K562 (cell line): ENCODE data around the gene IMP4. TPM values are rescaled to one million over a fixed set of nuclear protein-coding genes. Genes with fewer than 3 reads are reported as not detected.

ENCODE experiments used
- EP300 ChIP-seq: IDR thresholded peaks from 2 replicates; pipeline ENCODE4 v1.6.1; 2012; ENCODE audit warnings: low read length, improper control_type of control experiment
- FOSL1 ChIP-seq: fragments of 200-800 bp; sonication (Bioruptor generic); conservative IDR thresholded peaks from 2 replicates; pipeline ENCODE4 v1.6.1; 2016; ENCODE audit warnings: missing genetic modification characterization, missing compliant biosample characterization
- FOXA1 ChIP-seq: fragments of 450-650 bp; IDR thresholded peaks from 2 replicates; pipeline ENCODE4 v1.6.1; 2016; ENCODE audit warnings: mild to moderate bottlenecking, borderline replicate concordance
- ILK ChIP-seq: fragments of 450-650 bp; IDR thresholded peaks from 2 replicates; pipeline ENCODE4 v1.6.1; 2016; ENCODE audit warnings: missing genetic modification characterization, low read depth, mild to moderate bottlenecking, missing compliant biosample characterization, moderate library complexity, borderline replicate concordance
- KHSRP ChIP-seq: fragments of 450-650 bp; IDR thresholded peaks from 2 replicates; pipeline ENCODE4 v1.6.1; 2017
- MEF2D ChIP-seq: conservative IDR thresholded peaks from 2 replicates; pipeline ENCODE4 v1.6.1; 2016; ENCODE audit warnings: low read depth, missing genetic modification characterization, missing compliant biosample characterization
- NELFE ChIP-seq: IDR thresholded peaks from 2 replicates; pipeline ENCODE4 v1.6.1; 2011; ENCODE audit warnings: mild to moderate bottlenecking; ENCODE audit not compliant: insufficient read depth, insufficient read length
- NFE2 ChIP-seq: IDR thresholded peaks from 2 replicates; pipeline ENCODE4 v1.6.1; 2014; ENCODE audit warnings: antibody characterized with exemption, low read depth
- PCBP1 ChIP-seq: fragments of 200-400 bp; formaldehyde crosslinking; IDR thresholded peaks from 2 replicates; pipeline ENCODE4 v1.6.1; 2018; ENCODE audit warnings: mild to moderate bottlenecking, low read depth, low read length; ENCODE audit not compliant: poor library complexity, severe bottlenecking
- POLR2A ChIP-seq: fragments of 450-650 bp; conservative IDR thresholded peaks from 2 replicates; pipeline ENCODE4 v1.6.1; 2016
- SMAD1 ChIP-seq: fragments of 150-350 bp; IDR thresholded peaks from 2 replicates; pipeline ENCODE4 v1.6.1; 2014; ENCODE audit warnings: low read length, low read depth; ENCODE audit not compliant: partially characterized antibody
- TEAD1 ChIP-seq, 2 experiments: fragments of 450-650 bp in 1 of 2; sonication (generic) in 1 of 2; formaldehyde crosslinking; IDR thresholded peaks; 2 replicates each; pipeline versions ENCODE4 v1.4.0 to v1.8.0; 2020 to 2022; ENCODE audit warnings: mild to moderate bottlenecking in 2 of 2, missing genetic modification reagents in 1 of 2
- ZFP36 ChIP-seq: fragments of 150-350 bp; IDR thresholded peaks from 2 replicates; pipeline ENCODE4 v1.6.1; 2018; ENCODE audit warnings: low read length, low read depth; ENCODE audit not compliant: partially characterized antibody
- ZNF24 ChIP-seq: fragments of 450-650 bp; IDR thresholded peaks from 2 replicates; pipeline ENCODE4 v1.6.1; 2016
- ZNF41 ChIP-seq: fragments of 250-450 bp; sonication (Bioruptor Pico); conservative IDR thresholded peaks from 2 replicates; pipeline ENCODE4 v1.4.0; 2020; ENCODE audit warnings: mild to moderate bottlenecking
- ZNF644 ChIP-seq: fragments of 200-800 bp; sonication (Bioruptor generic); IDR thresholded peaks from 2 replicates; pipeline ENCODE4 v1.6.1; 2016; ENCODE audit warnings: low read depth, missing genetic modification characterization, missing compliant biosample characterization
- polyA plus RNA-seq, 8 experiments: library from polyadenylated mRNA; depleted of rRNA in 4 of 8; stranded (reverse) in 5 of 8; unstranded in 3 of 8; fragments of >200 nt; fragmentation: Nextera tagmentation in 2 of 8; fragmentation: Illumina TruSeq in 1 of 8; extraction: Ambion mirVana in 2 of 8; extraction: Trizol in 1 of 8; gene quantifications; 2 replicates each; pipeline versions ENCODE4 v1.2.1 to v1.2.3, GENCODE V29; 2011 to 2014; ENCODE audit warnings: inconsistent platforms in 1 of 8, missing spikeins in 1 of 8
- total RNA-seq, 7 experiments: library from RNA; depleted of rRNA in 6 of 7; stranded (reverse); fragments of >200 nt in 6 of 7; fragmentation: Illumina TruSeq in 2 of 7; extraction: Trizol in 2 of 7; gene quantifications; 2 replicates each; pipeline versions ENCODE4 v1.2.1 to v1.2.3, GENCODE V29; 2011 to 2021; ENCODE audit warnings: low replicate concordance in 1 of 7
- TF ChIP-seq, protein P1 (sequence below): sonication (generic); formaldehyde crosslinking; IDR thresholded peaks from 2 replicates; pipeline ENCODE4 v1.8.0; 2022; ENCODE audit warnings: mild to moderate bottlenecking, missing genetic modification reagents
- TF ChIP-seq, protein P2 (sequence below): fragments of 450-650 bp; IDR thresholded peaks from 2 replicates; pipeline ENCODE4 v1.6.1; 2017; ENCODE audit warnings: antibody characterized with exemption
- TF ChIP-seq, protein P3 (sequence below): fragments of 450-650 bp; IDR thresholded peaks from 2 replicates; pipeline ENCODE4 v1.6.1; 2016; ENCODE audit warnings: mild to moderate bottlenecking
- TF ChIP-seq, protein P4 (sequence below): fragments of 450-650 bp; formaldehyde crosslinking; conservative IDR thresholded peaks from 2 replicates; pipeline ENCODE4 v1.4.0; 2022; ENCODE audit warnings: mild to moderate bottlenecking, missing genetic modification characterization
- TF ChIP-seq, protein P5 (sequence below): conservative IDR thresholded peaks from 2 replicates; pipeline ENCODE4 v1.6.1; 2011; ENCODE audit warnings: low read depth, mild to moderate bottlenecking, low read length; ENCODE audit not compliant: control insufficient read depth

IMP4 gene
- total and polyA plus RNA-seq, 9 of the 15 experiments (the other 6 are each of a cell fraction or from before 2014, with no cell fraction given) = 35.4 to 209 (median 100.0) TPM

DNA sequence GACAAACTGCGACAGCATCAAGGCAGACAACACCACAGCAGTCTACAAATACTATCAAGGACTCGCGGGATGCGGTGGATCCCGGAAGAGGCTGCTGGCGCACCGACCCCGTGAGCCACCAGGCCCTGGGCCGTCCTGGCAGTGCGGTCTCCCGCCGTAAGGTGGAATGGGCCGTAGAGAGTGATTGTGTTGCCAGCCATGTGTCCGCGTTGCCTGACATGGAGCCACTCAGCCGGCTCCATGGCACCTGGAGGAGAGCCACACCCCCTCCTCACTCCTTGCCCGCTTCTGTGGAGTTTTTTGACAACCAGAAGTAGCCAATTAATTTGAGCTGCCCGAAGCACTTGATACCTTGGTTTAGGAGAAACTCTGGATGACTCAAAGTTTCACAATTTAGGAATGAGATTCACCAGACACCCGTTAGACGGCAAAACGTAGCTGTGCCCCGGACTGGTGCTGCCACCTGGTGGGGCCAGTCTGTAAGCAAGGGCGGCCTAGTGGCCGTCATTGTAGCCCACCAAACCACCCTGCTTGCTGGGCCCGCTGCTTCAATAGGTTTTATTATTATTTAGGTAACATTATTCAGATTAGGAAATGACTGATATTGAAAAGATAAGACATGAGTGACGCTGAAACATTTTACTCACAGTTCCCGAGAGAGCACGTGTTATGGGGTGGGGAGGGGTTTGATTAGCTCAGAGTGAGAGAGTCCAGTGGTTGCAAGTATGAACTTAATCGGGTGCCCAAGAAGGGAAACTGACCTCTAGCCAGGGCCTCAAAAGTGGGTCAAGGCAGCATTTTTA lies 10.2 kb upstream of the IMP4 start (continued):
- no peak for TF ChIP-seq ILK (tag)
- peak; percentile 5 for TF ChIP-seq ZFP36
- no peak for TF ChIP-seq KHSRP
- no peak for TF ChIP-seq PCBP1
- no peak for TF ChIP-seq MEF2D (tag)
- TF ChIP-seq ZNF644 (tag) = no peak
- TF ChIP-seq, protein P1, sequence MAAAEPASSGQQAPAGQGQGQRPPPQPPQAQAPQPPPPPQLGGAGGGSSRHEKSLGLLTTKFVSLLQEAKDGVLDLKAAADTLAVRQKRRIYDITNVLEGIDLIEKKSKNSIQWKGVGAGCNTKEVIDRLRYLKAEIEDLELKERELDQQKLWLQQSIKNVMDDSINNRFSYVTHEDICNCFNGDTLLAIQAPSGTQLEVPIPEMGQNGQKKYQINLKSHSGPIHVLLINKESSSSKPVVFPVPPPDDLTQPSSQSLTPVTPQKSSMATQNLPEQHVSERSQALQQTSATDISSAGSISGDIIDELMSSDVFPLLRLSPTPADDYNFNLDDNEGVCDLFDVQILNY (CRISPR knock-in tag) = no peak
- no peak for TF ChIP-seq FOXA1
- TF ChIP-seq, protein P2, sequence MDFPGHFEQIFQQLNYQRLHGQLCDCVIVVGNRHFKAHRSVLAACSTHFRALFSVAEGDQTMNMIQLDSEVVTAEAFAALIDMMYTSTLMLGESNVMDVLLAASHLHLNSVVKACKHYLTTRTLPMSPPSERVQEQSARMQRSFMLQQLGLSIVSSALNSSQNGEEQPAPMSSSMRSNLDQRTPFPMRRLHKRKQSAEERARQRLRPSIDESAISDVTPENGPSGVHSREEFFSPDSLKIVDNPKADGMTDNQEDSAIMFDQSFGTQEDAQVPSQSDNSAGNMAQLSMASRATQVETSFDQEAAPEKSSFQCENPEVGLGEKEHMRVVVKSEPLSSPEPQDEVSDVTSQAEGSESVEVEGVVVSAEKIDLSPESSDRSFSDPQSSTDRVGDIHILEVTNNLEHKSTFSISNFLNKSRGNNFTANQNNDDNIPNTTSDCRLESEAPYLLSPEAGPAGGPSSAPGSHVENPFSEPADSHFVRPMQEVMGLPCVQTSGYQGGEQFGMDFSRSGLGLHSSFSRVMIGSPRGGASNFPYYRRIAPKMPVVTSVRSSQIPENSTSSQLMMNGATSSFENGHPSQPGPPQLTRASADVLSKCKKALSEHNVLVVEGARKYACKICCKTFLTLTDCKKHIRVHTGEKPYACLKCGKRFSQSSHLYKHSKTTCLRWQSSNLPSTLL = no peak
- no peak for TF ChIP-seq NFE2
- no peak for TF ChIP-seq TEAD1 (CRISPR knock-in tag; IDR thresholded peaks at IDR 0.05)
- no peak for TF ChIP-seq POLR2A
- TF ChIP-seq NELFE = no peak
- TF ChIP-seq ZNF24 = no peak
- TF ChIP-seq, protein P3, sequence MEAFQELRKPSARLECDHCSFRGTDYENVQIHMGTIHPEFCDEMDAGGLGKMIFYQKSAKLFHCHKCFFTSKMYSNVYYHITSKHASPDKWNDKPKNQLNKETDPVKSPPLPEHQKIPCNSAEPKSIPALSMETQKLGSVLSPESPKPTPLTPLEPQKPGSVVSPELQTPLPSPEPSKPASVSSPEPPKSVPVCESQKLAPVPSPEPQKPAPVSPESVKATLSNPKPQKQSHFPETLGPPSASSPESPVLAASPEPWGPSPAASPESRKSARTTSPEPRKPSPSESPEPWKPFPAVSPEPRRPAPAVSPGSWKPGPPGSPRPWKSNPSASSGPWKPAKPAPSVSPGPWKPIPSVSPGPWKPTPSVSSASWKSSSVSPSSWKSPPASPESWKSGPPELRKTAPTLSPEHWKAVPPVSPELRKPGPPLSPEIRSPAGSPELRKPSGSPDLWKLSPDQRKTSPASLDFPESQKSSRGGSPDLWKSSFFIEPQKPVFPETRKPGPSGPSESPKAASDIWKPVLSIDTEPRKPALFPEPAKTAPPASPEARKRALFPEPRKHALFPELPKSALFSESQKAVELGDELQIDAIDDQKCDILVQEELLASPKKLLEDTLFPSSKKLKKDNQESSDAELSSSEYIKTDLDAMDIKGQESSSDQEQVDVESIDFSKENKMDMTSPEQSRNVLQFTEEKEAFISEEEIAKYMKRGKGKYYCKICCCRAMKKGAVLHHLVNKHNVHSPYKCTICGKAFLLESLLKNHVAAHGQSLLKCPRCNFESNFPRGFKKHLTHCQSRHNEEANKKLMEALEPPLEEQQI = no peak
- TF ChIP-seq, protein P4, sequence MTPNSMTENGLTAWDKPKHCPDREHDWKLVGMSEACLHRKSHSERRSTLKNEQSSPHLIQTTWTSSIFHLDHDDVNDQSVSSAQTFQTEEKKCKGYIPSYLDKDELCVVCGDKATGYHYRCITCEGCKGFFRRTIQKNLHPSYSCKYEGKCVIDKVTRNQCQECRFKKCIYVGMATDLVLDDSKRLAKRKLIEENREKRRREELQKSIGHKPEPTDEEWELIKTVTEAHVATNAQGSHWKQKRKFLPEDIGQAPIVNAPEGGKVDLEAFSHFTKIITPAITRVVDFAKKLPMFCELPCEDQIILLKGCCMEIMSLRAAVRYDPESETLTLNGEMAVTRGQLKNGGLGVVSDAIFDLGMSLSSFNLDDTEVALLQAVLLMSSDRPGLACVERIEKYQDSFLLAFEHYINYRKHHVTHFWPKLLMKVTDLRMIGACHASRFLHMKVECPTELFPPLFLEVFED (CRISPR knock-in tag) = no peak
- 0 out of 2 replicates have a peak, but pooled peaks have one; percentile 4 for TF ChIP-seq EP300
- TF ChIP-seq, protein P5, sequence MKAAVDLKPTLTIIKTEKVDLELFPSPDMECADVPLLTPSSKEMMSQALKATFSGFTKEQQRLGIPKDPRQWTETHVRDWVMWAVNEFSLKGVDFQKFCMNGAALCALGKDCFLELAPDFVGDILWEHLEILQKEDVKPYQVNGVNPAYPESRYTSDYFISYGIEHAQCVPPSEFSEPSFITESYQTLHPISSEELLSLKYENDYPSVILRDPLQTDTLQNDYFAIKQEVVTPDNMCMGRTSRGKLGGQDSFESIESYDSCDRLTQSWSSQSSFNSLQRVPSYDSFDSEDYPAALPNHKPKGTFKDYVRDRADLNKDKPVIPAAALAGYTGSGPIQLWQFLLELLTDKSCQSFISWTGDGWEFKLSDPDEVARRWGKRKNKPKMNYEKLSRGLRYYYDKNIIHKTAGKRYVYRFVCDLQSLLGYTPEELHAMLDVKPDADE = no peak
- TF ChIP-seq ZNF41 (CRISPR knock-in tag) = no peak
- no peak for TF ChIP-seq SMAD1
- peak; percentile 50 for TF ChIP-seq FOSL1 (tag)
